HepG2 (cell line): ENCODE data around the gene TNFRSF6B. TPM values are rescaled to one million over a fixed set of nuclear protein-coding genes. Genes with fewer than 3 reads are reported as not detected.
A peak's percentile ranks its signal among the peaks of the same experiment; 100 is the strongest.

Source experiments
- ASH2L ChIP-seq: fragments of 300-600, 200-600 bp; sonication (generic); IDR thresholded peaks from 2 replicates; pipeline ENCODE4 v1.7.0; 2017; ENCODE audit warnings: low read depth, mild to moderate bottlenecking, moderate library complexity, mixed read lengths, low read length; ENCODE audit not compliant: insufficient read length
- ATF7-NPFF ChIP-seq: sonication (generic); formaldehyde crosslinking; IDR thresholded peaks from 2 replicates; pipeline ENCODE4 v1.8.1; 2023; ENCODE audit warnings: mild to moderate bottlenecking, low read depth, missing genetic modification reagents, moderate library complexity
- DNMT3B ChIP-seq: conservative IDR thresholded peaks from 2 replicates; pipeline ENCODE4 v1.6.1; 2016; ENCODE audit warnings: missing biosample characterization, control low read depth
- DPF2 ChIP-seq: sonication (generic); formaldehyde crosslinking; IDR thresholded peaks from 2 replicates; pipeline ENCODE4 v1.4.0; 2020; ENCODE audit warnings: mild to moderate bottlenecking, low read depth, missing genetic modification reagents, borderline replicate concordance
- FOXK2 ChIP-seq: fragments of 450-650 bp; IDR thresholded peaks from 2 replicates; pipeline ENCODE4 v1.6.1; 2016
- HNRNPK ChIP-seq: fragments of 200-400 bp; formaldehyde crosslinking; IDR thresholded peaks from 2 replicates; pipeline ENCODE4 v1.6.1; 2018; ENCODE audit warnings: low read length, low read depth, moderate library complexity, mild to moderate bottlenecking; ENCODE audit not compliant: poor library complexity, severe bottlenecking
- HNRNPL ChIP-seq: fragments of 200-400 bp; formaldehyde crosslinking; IDR thresholded peaks from 2 replicates; pipeline ENCODE4 v1.6.1; 2017; ENCODE audit warnings: mild to moderate bottlenecking, low read depth, low read length
- KLF15 ChIP-seq: sonication (generic); formaldehyde crosslinking; IDR thresholded peaks from 2 replicates; pipeline ENCODE4 v1.8.1; 2023; ENCODE audit warnings: borderline replicate concordance, mild to moderate bottlenecking, inconsistent platforms, missing genetic modification reagents, mixed read lengths
- KLF16 ChIP-seq, 2 experiments: sonication (generic) in 1 of 2; formaldehyde crosslinking in 1 of 2; IDR thresholded peaks; 2 replicates each; pipeline versions ENCODE4 v1.6.1 to v1.8.0; 2016 to 2023; ENCODE audit warnings: missing genetic modification reagents in 2 of 2, missing compliant biosample characterization in 1 of 2
- MEF2D ChIP-seq: sonication (generic); formaldehyde crosslinking; IDR thresholded peaks from 2 replicates; pipeline ENCODE4 v1.5.1; 2020; ENCODE audit warnings: mild to moderate bottlenecking, missing genetic modification reagents
- RNF2 ChIP-seq: fragments of 450-650 bp; conservative IDR thresholded peaks from 2 replicates; pipeline ENCODE4 v1.6.1; 2016; ENCODE audit warnings: low read depth
- WIZ ChIP-seq: sonication (generic); formaldehyde crosslinking; IDR thresholded peaks from 2 replicates; pipeline ENCODE4 v1.5.1; 2020; ENCODE audit warnings: mild to moderate bottlenecking, missing genetic modification reagents
- YY1 ChIP-seq: IDR thresholded peaks from 2 replicates; pipeline ENCODE4 v1.6.1; 2011; ENCODE audit warnings: low read length, low read depth, moderate library complexity, mild to moderate bottlenecking; ENCODE audit not compliant: insufficient read depth, insufficient replicate concordance
- ZBTB8A ChIP-seq: sonication (generic); formaldehyde crosslinking; IDR thresholded peaks from 2 replicates; pipeline ENCODE4 v1.4.0; 2020; ENCODE audit warnings: mild to moderate bottlenecking, low read depth, missing genetic modification reagents, borderline replicate concordance
- ZC3H4 ChIP-seq: sonication (generic); formaldehyde crosslinking; IDR thresholded peaks from 2 replicates; pipeline ENCODE4 v1.4.0; 2020; ENCODE audit warnings: missing genetic modification reagents, borderline replicate concordance
- ZFY ChIP-seq: sonication (generic); formaldehyde crosslinking; IDR thresholded peaks from 2 replicates; pipeline ENCODE4 v1.4.0; 2020; ENCODE audit warnings: missing genetic modification reagents
- ZIK1 ChIP-seq: sonication (generic); formaldehyde crosslinking; IDR thresholded peaks from 2 replicates; pipeline ENCODE4 v1.5.0; 2020; ENCODE audit warnings: mild to moderate bottlenecking, low read depth, missing genetic modification reagents, borderline replicate concordance
- ZNF263 ChIP-seq: sonication (generic); formaldehyde crosslinking; IDR thresholded peaks from 2 replicates; pipeline ENCODE4 v1.4.0; 2020; ENCODE audit warnings: missing genetic modification reagents
- ZNF30 ChIP-seq: sonication (generic); formaldehyde crosslinking; IDR thresholded peaks from 2 replicates; pipeline ENCODE4 v1.5.0; 2020; ENCODE audit warnings: mild to moderate bottlenecking, missing genetic modification reagents
- ZNF329 ChIP-seq: sonication (generic); formaldehyde crosslinking; IDR thresholded peaks from 2 replicates; pipeline ENCODE4 v1.9.0; 2021; ENCODE audit warnings: low read depth, mild to moderate bottlenecking, missing genetic modification reagents
- ZNF543 ChIP-seq: sonication (generic); formaldehyde crosslinking; IDR thresholded peaks from 2 replicates; pipeline ENCODE4 v1.4.0; 2020; ENCODE audit warnings: mild to moderate bottlenecking, missing genetic modification reagents
- ZNF652 ChIP-seq: IDR thresholded peaks from 2 replicates; pipeline ENCODE4 v1.6.1; 2016; ENCODE audit warnings: low read depth, borderline replicate concordance
- polyA plus RNA-seq, 8 experiments: library from polyadenylated mRNA; depleted of rRNA in 3 of 8; stranded (reverse) in 7 of 8; unstranded in 1 of 8; fragments of >200 nt; fragmentation: Illumina TruSeq in 4 of 8; extraction: Trizol in 4 of 8; gene quantifications; 2 replicates each; pipeline versions ENCODE4 v1.2.1 to v1.2.3, GENCODE V29; 2011 to 2016; ENCODE audit warnings: low read depth in 4 of 8, missing spikeins in 1 of 8, mixed read lengths in 1 of 8; ENCODE audit not compliant: insufficient read depth in 1 of 8
- total RNA-seq, 5 experiments: library from RNA; depleted of rRNA; stranded (reverse); fragments of >200 nt; fragmentation: Illumina TruSeq; extraction: Trizol; gene quantifications; 2 replicates each; pipeline ENCODE4 v1.2.3, GENCODE V29; 2016; ENCODE audit warnings: low read depth in 1 of 5
- TF ChIP-seq, protein P1 (sequence below): sonication (generic); formaldehyde crosslinking; IDR thresholded peaks from 2 replicates; pipeline ENCODE4 v1.5.0; 2020; ENCODE audit warnings: missing genetic modification reagents
- TF ChIP-seq, protein P2 (sequence below): conservative IDR thresholded peaks from 2 replicates; pipeline ENCODE4 v1.6.1; 2018; ENCODE audit warnings: missing genetic modification reagents
- TF ChIP-seq, protein P3 (sequence below): sonication (generic); formaldehyde crosslinking; IDR thresholded peaks from 2 replicates; pipeline ENCODE4 v1.5.0; 2020; ENCODE audit warnings: mild to moderate bottlenecking, missing genetic modification reagents

TNFRSF6B gene
- total and polyA plus RNA-seq, 2 of the 13 experiments (the other 11 are each of a cell fraction or from before 2014, with no cell fraction given) = 0.24 TPM; not detected in 1

DNA sequence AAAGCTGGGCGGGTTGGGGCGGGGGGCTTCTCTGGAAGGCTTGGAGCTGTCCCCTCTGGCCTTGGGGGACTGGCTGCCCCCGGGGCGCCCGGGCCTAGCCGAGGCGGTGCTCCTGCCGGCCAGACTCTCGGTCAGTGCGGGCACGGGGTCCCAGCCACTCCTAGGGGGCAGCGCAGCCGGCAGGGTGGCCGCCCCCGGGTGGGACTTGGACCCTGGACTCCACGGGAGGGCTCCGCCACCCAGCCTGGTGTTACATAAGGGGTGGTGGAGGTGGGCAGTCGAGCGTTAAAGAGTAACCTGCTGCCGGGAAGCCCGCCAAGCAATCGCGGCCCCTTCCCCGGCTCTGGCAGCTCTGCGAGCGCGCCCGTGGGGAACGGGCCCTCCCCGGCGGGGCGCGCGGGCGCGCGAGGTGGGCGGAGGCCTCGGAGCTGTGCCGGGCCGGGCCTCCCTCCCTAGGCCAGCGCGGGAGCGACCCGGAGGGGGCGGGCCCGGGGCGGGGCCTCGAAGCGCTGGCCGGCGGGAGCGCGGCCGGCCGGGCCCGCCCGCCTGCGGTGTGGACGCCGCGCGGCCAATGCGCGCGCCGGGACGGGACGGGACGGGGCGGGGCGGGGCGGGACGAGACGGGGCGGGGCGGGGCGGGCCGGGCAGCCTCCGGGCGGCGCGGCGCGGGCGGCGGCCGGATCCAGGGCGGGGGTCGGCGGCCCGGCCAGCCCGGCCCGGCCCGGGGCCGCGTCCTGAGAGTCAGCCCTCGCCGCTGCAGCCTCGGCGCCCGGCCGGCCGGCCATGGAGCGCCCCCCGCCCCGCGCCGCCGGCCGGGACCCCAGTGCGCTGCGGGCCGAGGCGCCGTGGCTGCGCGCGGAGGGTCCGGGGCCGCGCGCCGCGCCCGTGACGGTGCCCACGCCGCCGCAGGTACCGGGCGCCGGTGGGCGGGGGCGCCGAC is 42.9 kb downstream of the TNFRSF6B start, which contains the start of gene SLC2A4RG (continued):
- peak; percentile 76 for TF ChIP-seq YY1
- no peak; the same call in 1 of the 2 replicates for TF ChIP-seq ZNF329 (CRISPR knock-in tag)
- peak; percentile 63; the same call in 1 of the 2 replicates for TF ChIP-seq RNF2
- no peak; the same call in 1 of the 2 replicates for TF ChIP-seq KLF15 (CRISPR knock-in tag)
- TF ChIP-seq, protein P1, sequence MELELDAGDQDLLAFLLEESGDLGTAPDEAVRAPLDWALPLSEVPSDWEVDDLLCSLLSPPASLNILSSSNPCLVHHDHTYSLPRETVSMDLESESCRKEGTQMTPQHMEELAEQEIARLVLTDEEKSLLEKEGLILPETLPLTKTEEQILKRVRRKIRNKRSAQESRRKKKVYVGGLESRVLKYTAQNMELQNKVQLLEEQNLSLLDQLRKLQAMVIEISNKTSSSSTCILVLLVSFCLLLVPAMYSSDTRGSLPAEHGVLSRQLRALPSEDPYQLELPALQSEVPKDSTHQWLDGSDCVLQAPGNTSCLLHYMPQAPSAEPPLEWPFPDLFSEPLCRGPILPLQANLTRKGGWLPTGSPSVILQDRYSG (CRISPR knock-in tag) = peak; percentile 90
- TF ChIP-seq, protein P2, sequence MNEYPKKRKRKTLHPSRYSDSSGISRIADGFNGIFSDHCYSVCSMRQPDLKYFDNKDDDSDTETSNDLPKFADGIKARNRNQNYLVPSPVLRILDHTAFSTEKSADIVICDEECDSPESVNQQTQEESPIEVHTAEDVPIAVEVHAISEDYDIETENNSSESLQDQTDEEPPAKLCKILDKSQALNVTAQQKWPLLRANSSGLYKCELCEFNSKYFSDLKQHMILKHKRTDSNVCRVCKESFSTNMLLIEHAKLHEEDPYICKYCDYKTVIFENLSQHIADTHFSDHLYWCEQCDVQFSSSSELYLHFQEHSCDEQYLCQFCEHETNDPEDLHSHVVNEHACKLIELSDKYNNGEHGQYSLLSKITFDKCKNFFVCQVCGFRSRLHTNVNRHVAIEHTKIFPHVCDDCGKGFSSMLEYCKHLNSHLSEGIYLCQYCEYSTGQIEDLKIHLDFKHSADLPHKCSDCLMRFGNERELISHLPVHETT = peak; percentile 93
- no peak for TF ChIP-seq ASH2L
- no peak for TF ChIP-seq DNMT3B (CRISPR knock-in tag)
- peak; percentile 89 for TF ChIP-seq HNRNPK
- TF ChIP-seq FOXK2 = no peak
- no peak for TF ChIP-seq ZNF30 (CRISPR knock-in tag)
- TF ChIP-seq ZNF543 = peak; percentile 45; the same call in 1 of the 2 replicates
- peak; percentile 97 for TF ChIP-seq ATF7-NPFF
- TF ChIP-seq HNRNPL = peak; percentile 96
- TF ChIP-seq ZIK1 (CRISPR knock-in tag) = no peak; the same call in 1 of the 2 replicates
- peak; percentile 38; the same call in 1 of the 2 replicates for TF ChIP-seq WIZ (CRISPR knock-in tag)
- TF ChIP-seq DPF2 (CRISPR knock-in tag) = peak; percentile 65; the same call in 1 of the 2 replicates
- TF ChIP-seq MEF2D (CRISPR knock-in tag) = peak; percentile 72; the same call in 1 of the 2 replicates
- TF ChIP-seq, protein P3, sequence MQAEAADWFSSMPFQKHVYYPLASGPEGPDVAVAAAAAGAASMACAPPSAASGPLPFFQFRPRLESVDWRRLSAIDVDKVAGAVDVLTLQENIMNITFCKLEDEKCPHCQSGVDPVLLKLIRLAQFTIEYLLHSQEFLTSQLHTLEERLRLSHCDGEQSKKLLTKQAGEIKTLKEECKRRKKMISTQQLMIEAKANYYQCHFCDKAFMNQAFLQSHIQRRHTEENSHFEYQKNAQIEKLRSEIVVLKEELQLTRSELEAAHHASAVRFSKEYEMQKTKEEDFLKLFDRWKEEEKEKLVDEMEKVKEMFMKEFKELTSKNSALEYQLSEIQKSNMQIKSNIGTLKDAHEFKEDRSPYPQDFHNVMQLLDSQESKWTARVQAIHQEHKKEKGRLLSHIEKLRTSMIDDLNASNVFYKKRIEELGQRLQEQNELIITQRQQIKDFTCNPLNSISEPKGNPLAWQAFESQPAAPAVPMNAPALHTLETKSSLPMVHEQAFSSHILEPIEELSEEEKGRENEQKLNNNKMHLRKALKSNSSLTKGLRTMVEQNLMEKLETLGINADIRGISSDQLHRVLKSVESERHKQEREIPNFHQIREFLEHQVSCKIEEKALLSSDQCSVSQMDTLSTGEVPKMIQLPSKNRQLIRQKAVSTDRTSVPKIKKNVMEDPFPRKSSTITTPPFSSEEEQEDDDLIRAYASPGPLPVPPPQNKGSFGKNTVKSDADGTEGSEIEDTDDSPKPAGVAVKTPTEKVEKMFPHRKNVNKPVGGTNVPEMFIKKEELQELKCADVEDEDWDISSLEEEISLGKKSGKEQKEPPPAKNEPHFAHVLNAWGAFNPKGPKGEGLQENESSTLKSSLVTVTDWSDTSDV = no peak
- TF ChIP-seq ZFY (CRISPR knock-in tag) = peak; percentile 84
- peak; percentile 57; the same call in 1 of the 2 replicates for TF ChIP-seq ZNF263 (CRISPR knock-in tag)
- TF ChIP-seq ZNF652 = no peak
- peak; percentile 79; the same call in 1 of the 2 replicates for TF ChIP-seq ZC3H4
- peak; percentile 84 to 99; a peak in 3 of 4 replicates for TF ChIP-seq KLF16 (CRISPR knock-in tag; IDR thresholded peaks at IDR 0.05)
- TF ChIP-seq ZBTB8A (CRISPR knock-in tag) = no peak
